HepG2 (cell line): ENCODE measurements around the gene PPP1R13L. TPM values are rescaled to one million over a fixed set of nuclear protein-coding genes. Genes with fewer than 3 reads are reported as not detected.

Source experiments
- AGO1 ChIP-seq: fragments of 200-400 bp; formaldehyde crosslinking; IDR thresholded peaks from 2 replicates; pipeline ENCODE4 v1.6.1; 2017; ENCODE audit warnings: mild to moderate bottlenecking, low read depth, low read length, moderate library complexity; ENCODE audit not compliant: poor library complexity, severe bottlenecking
- DNMT1 ChIP-seq: sonication (generic); formaldehyde crosslinking; IDR thresholded peaks from 2 replicates; pipeline ENCODE4 v1.5.1; 2020; ENCODE audit warnings: mild to moderate bottlenecking, missing genetic modification reagents
- ETV6 ChIP-seq: sonication (generic); formaldehyde crosslinking; conservative IDR thresholded peaks from 2 replicates; pipeline ENCODE4 v1.4.0; 2020; ENCODE audit warnings: missing genetic modification reagents
- GATAD1 ChIP-seq: IDR thresholded peaks from 2 replicates; pipeline ENCODE4 v1.6.1; 2016; ENCODE audit warnings: missing genetic modification reagents, missing compliant biosample characterization
- IKZF4 ChIP-seq: sonication (generic); formaldehyde crosslinking; IDR thresholded peaks from 2 replicates; pipeline ENCODE4 v1.5.1; 2020; ENCODE audit warnings: borderline replicate concordance, mild to moderate bottlenecking, low read depth, missing genetic modification reagents; ENCODE audit errors: not compliant biosample characterization
- NAIF1 ChIP-seq: sonication (generic); formaldehyde crosslinking; IDR thresholded peaks from 2 replicates; pipeline ENCODE4 v1.5.0; 2020; ENCODE audit warnings: mild to moderate bottlenecking, missing genetic modification reagents, borderline replicate concordance
- NR2F1 ChIP-seq, 2 experiments: fragments of 450-650 bp in 1 of 2; formaldehyde crosslinking in 1 of 2; IDR thresholded peaks; 2 replicates each; pipeline versions ENCODE4 v1.5.0 to v1.6.1; 2016 to 2020; ENCODE audit warnings: mild to moderate bottlenecking in 1 of 2, missing compliant biosample characterization in 1 of 2, missing genetic modification reagents in 1 of 2, moderate library complexity in 1 of 2
- REXO4 ChIP-seq: sonication (generic); formaldehyde crosslinking; IDR thresholded peaks from 2 replicates; pipeline ENCODE4 v1.8.0; 2022; ENCODE audit warnings: missing genetic modification reagents, mild to moderate bottlenecking, borderline replicate concordance
- RORA ChIP-seq: sonication (generic); formaldehyde crosslinking; IDR thresholded peaks from 2 replicates; pipeline ENCODE4 v1.5.0; 2020; ENCODE audit warnings: mild to moderate bottlenecking, missing genetic modification reagents, moderate library complexity
- SAFB2 ChIP-seq: sonication (generic); formaldehyde crosslinking; IDR thresholded peaks from 2 replicates; pipeline ENCODE4 v1.5.1; 2020; ENCODE audit warnings: missing genetic modification reagents, low read depth, mild to moderate bottlenecking, borderline replicate concordance
- SP1 ChIP-seq, 2 experiments: fragments of 450-650 bp in 1 of 2; sonication (generic) in 1 of 2; formaldehyde crosslinking in 1 of 2; IDR thresholded peaks; 2 replicates each; pipeline versions ENCODE4 v1.4.0 to v1.6.1; 2016 to 2020; ENCODE audit warnings: missing genetic modification reagents in 1 of 2
- SPEN ChIP-seq: sonication (generic); formaldehyde crosslinking; IDR thresholded peaks from 2 replicates; pipeline ENCODE4 v1.5.1; 2020; ENCODE audit warnings: low read depth, mild to moderate bottlenecking, missing genetic modification reagents
- ZFP36 ChIP-seq: fragments of 150-350 bp; IDR thresholded peaks from 2 replicates; pipeline ENCODE4 v1.6.1; 2018; ENCODE audit warnings: borderline replicate concordance, low read length, low read depth; ENCODE audit not compliant: partially characterized antibody
- ZNF296 ChIP-seq: sonication (generic); formaldehyde crosslinking; conservative IDR thresholded peaks from 2 replicates; pipeline ENCODE4 v1.5.0; 2020; ENCODE audit warnings: mild to moderate bottlenecking, missing genetic modification reagents
- ZNF556 ChIP-seq: sonication (generic); formaldehyde crosslinking; IDR thresholded peaks from 2 replicates; pipeline ENCODE4 v1.4.0; 2020; ENCODE audit warnings: mild to moderate bottlenecking, missing genetic modification reagents, borderline replicate concordance
- ZNF598 ChIP-seq: sonication (generic); formaldehyde crosslinking; IDR thresholded peaks from 2 replicates; pipeline ENCODE4 v1.5.1; 2020; ENCODE audit warnings: mild to moderate bottlenecking, missing genetic modification reagents, borderline replicate concordance
- ZNF607 ChIP-seq: sonication (generic); formaldehyde crosslinking; IDR thresholded peaks from 2 replicates; pipeline ENCODE4 v1.5.1; 2020; ENCODE audit warnings: missing genetic modification reagents, mild to moderate bottlenecking, borderline replicate concordance
- ZNF781 ChIP-seq: sonication (generic); formaldehyde crosslinking; IDR thresholded peaks from 2 replicates; pipeline ENCODE4 v1.5.1; 2020; ENCODE audit warnings: borderline replicate concordance, mild to moderate bottlenecking, missing genetic modification reagents; ENCODE audit errors: not compliant biosample characterization
- ZNF839 ChIP-seq: sonication (generic); formaldehyde crosslinking; IDR thresholded peaks from 2 replicates; pipeline ENCODE4 v1.4.0; 2020; ENCODE audit warnings: missing genetic modification reagents, mild to moderate bottlenecking, borderline replicate concordance
- ZSCAN30 ChIP-seq: sonication (generic); formaldehyde crosslinking; IDR thresholded peaks from 2 replicates; pipeline ENCODE4 v1.5.0; 2020; ENCODE audit warnings: mild to moderate bottlenecking, missing genetic modification reagents
- polyA plus RNA-seq, 8 experiments: library from polyadenylated mRNA; depleted of rRNA in 3 of 8; stranded (reverse) in 7 of 8; unstranded in 1 of 8; fragments of >200 nt; fragmentation: Illumina TruSeq in 4 of 8; extraction: Trizol in 4 of 8; gene quantifications; 2 replicates each; pipeline versions ENCODE4 v1.2.1 to v1.2.3, GENCODE V29; 2011 to 2016; ENCODE audit warnings: low read depth in 4 of 8, missing spikeins in 1 of 8, mixed read lengths in 1 of 8; ENCODE audit not compliant: insufficient read depth in 1 of 8
- total RNA-seq, 5 experiments: library from RNA; depleted of rRNA; stranded (reverse); fragments of >200 nt; fragmentation: Illumina TruSeq; extraction: Trizol; gene quantifications; 2 replicates each; pipeline ENCODE4 v1.2.3, GENCODE V29; 2016; ENCODE audit warnings: low read depth in 1 of 5
- TF ChIP-seq, protein P1 (sequence below): sonication (generic); formaldehyde crosslinking; IDR thresholded peaks from 2 replicates; pipeline ENCODE4 v1.4.0; 2020; ENCODE audit warnings: missing genetic modification reagents
- TF ChIP-seq, protein P2 (sequence below): IDR thresholded peaks from 2 replicates; pipeline ENCODE4 v1.6.1; 2016; ENCODE audit warnings: low read depth, control low read depth
- TF ChIP-seq, protein P3 (sequence below): IDR thresholded peaks from 2 replicates; pipeline ENCODE4 v1.6.1; 2016; ENCODE audit warnings: low read depth
- TF ChIP-seq, protein P4 (sequence below): sonication (generic); formaldehyde crosslinking; IDR thresholded peaks from 2 replicates; pipeline ENCODE4 v1.4.0; 2020; ENCODE audit warnings: missing genetic modification reagents

PPP1R13L gene
- total and polyA plus RNA-seq, 2 of the 13 experiments (the other 11 are each of a cell fraction or from before 2014, with no cell fraction given): 1.3 to 6.6 TPM

DNA sequence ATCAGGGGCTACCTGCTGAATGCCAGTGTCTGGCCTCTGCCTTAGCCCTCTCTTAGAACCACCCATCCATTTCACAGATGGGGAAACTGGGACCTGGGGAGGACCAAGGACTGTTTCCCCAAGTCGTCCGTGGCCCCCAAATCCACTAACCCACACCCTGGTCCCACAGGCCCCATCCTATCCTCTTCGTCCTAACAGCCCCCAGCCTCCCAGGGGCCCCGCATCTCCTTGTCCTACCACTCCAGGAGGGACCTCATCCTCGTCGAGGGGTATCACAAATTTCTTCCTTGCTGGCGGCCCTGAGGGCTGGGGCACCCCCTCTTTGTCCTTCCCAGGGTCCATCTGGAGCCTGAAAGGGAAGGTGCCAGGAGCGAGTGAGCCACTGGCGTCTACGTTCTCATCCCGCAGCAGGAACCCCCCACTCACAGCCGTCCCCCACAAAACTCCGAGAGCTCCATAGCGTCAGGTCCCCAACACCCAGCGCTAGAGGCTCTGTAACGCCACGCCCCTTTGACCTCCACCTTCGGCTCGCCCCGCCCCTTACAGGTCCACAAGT is 18.2 kb upstream of the PPP1R13L start (continued):
- TF ChIP-seq, protein P1, sequence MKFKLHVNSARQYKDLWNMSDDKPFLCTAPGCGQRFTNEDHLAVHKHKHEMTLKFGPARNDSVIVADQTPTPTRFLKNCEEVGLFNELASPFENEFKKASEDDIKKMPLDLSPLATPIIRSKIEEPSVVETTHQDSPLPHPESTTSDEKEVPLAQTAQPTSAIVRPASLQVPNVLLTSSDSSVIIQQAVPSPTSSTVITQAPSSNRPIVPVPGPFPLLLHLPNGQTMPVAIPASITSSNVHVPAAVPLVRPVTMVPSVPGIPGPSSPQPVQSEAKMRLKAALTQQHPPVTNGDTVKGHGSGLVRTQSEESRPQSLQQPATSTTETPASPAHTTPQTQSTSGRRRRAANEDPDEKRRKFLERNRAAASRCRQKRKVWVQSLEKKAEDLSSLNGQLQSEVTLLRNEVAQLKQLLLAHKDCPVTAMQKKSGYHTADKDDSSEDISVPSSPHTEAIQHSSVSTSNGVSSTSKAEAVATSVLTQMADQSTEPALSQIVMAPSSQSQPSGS (CRISPR knock-in tag): no peak
- TF ChIP-seq IKZF4: peak; percentile 5
- TF ChIP-seq RORA: no peak
- TF ChIP-seq ZNF296 (CRISPR knock-in tag): no peak
- no peak for TF ChIP-seq ZNF598 (CRISPR knock-in tag)
- no peak for TF ChIP-seq ZNF607 (CRISPR knock-in tag)
- TF ChIP-seq NR2F1 (CRISPR knock-in tag; IDR thresholded peaks at IDR 0.05): peak in 1 of 2 experiments; percentile 58; a peak in 1 of 4 replicates
- no peak for TF ChIP-seq AGO1
- TF ChIP-seq, protein P2, sequence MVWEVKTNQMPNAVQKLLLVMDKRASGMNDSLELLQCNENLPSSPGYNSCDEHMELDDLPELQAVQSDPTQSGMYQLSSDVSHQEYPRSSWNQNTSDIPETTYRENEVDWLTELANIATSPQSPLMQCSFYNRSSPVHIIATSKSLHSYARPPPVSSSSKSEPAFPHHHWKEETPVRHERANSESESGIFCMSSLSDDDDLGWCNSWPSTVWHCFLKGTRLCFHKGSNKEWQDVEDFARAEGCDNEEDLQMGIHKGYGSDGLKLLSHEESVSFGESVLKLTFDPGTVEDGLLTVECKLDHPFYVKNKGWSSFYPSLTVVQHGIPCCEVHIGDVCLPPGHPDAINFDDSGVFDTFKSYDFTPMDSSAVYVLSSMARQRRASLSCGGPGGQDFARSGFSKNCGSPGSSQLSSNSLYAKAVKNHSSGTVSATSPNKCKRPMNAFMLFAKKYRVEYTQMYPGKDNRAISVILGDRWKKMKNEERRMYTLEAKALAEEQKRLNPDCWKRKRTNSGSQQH (CRISPR knock-in tag): no peak
- TF ChIP-seq SP1 (IDR thresholded peaks at IDR 0.05): no peak
- no peak for TF ChIP-seq SP1 (CRISPR knock-in tag; IDR thresholded peaks at IDR 0.05)
- TF ChIP-seq, protein P3, sequence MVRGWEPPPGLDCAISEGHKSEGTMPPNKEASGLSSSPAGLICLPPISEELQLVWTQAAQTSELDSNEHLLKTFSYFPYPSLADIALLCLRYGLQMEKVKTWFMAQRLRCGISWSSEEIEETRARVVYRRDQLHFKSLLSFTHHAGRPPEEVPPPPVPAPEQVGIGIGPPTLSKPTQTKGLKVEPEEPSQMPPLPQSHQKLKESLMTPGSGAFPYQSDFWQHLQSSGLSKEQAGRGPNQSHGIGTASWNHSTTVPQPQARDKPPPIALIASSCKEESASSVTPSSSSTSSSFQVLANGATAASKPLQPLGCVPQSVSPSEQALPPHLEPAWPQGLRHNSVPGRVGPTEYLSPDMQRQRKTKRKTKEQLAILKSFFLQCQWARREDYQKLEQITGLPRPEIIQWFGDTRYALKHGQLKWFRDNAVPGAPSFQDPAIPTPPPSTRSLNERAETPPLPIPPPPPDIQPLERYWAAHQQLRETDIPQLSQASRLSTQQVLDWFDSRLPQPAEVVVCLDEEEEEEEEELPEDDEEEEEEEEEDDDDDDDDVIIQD (CRISPR knock-in tag): no peak
- TF ChIP-seq ZNF839 (CRISPR knock-in tag): no peak
- no peak for TF ChIP-seq ZFP36
- TF ChIP-seq SAFB2: no peak
- no peak for TF ChIP-seq GATAD1 (CRISPR knock-in tag)
- TF ChIP-seq REXO4 (CRISPR knock-in tag): no peak
- no peak for TF ChIP-seq SPEN (CRISPR knock-in tag)
- no peak for TF ChIP-seq DNMT1
- TF ChIP-seq, protein P4, sequence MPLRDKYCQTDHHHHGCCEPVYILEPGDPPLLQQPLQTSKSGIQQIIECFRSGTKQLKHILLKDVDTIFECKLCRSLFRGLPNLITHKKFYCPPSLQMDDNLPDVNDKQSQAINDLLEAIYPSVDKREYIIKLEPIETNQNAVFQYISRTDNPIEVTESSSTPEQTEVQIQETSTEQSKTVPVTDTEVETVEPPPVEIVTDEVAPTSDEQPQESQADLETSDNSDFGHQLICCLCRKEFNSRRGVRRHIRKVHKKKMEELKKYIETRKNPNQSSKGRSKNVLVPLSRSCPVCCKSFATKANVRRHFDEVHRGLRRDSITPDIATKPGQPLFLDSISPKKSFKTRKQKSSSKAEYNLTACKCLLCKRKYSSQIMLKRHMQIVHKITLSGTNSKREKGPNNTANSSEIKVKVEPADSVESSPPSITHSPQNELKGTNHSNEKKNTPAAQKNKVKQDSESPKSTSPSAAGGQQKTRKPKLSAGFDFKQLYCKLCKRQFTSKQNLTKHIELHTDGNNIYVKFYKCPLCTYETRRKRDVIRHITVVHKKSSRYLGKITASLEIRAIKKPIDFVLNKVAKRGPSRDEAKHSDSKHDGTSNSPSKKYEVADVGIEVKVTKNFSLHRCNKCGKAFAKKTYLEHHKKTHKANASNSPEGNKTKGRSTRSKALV (CRISPR knock-in tag): peak; percentile 41; the same call in 1 of the 2 replicates
- TF ChIP-seq ZNF781: no peak
- TF ChIP-seq ZSCAN30 (CRISPR knock-in tag): no peak
- TF ChIP-seq ZNF556 (CRISPR knock-in tag): no peak
- no peak for TF ChIP-seq NAIF1 (CRISPR knock-in tag)
- TF ChIP-seq ETV6 (CRISPR knock-in tag): no peak
